ENCODE measurements around the gene CYP2W1.

Gene CYP2W1

DNA sequence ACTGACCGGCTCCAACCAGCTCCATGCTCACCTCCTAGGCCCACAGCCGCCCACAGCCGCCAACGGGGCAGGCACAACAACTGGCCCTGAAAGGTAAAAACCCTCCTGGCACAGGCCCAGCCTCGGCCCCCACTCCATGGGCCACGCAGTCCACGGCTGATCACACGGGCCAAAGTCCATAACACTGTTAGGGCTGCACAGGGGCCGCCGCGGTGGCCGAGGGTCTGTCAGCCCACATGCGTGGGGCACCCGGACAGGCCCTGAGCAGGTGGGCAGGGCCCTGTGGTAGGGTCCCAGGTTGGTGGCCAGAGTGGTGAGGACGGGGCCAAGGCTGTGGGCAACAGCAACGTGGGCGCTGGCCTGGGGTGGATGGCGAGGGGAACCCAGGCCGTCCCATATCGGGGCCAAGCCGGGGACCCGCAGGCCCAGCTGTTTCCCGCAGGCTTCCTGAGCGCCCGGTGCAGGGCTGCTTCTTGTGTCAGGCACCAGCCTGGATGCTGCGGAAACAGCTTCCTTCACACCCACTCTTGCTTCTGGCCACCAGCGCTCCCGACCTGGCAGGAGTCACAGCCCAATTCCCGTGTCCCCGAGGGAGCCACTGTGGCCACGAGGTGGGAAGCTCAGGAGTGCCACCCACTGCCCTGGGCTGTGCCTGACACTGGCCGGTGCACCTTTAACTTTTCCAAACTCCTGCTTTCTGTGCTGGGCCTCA lies 29.2 kb downstream of the CYP2W1 start:
- H3K4me3 ChIP-seq (replicated peaks; ENCODE audit: low read depth, low read length): no peak overlapping the region
- TF ChIP-seq, protein P1, sequence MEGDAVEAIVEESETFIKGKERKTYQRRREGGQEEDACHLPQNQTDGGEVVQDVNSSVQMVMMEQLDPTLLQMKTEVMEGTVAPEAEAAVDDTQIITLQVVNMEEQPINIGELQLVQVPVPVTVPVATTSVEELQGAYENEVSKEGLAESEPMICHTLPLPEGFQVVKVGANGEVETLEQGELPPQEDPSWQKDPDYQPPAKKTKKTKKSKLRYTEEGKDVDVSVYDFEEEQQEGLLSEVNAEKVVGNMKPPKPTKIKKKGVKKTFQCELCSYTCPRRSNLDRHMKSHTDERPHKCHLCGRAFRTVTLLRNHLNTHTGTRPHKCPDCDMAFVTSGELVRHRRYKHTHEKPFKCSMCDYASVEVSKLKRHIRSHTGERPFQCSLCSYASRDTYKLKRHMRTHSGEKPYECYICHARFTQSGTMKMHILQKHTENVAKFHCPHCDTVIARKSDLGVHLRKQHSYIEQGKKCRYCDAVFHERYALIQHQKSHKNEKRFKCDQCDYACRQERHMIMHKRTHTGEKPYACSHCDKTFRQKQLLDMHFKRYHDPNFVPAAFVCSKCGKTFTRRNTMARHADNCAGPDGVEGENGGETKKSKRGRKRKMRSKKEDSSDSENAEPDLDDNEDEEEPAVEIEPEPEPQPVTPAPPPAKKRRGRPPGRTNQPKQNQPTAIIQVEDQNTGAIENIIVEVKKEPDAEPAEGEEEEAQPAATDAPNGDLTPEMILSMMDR (IDR thresholded peaks at IDR 0.05; ENCODE audit: low read length, missing control alignments): no peak
- no peak for DNase-seq (ENCODE audit: low read depth)

DNA sequence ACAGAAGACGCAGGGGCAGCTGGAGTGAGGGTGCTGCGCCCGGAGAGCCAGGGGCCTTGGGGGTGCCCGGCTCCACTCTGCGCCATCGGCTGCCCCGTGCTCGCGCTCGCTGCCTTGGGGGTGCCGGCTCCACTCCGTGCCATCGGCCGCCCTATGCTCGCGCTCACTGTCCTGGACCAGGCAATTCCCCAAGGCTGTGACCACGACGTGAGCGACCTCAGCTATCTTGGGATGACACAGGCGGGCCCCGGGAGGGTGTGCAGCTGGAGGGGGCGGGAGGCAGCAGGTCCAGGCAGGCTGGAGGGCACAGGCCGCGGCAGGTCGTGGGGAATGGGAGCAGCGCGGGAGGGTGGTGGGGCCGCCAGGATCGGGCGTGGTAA lies 29.7 kb downstream of the CYP2W1 start:
- H3K4me3 ChIP-seq (replicated peaks; ENCODE audit: low read depth, low read length): no peak overlapping the region
- TF ChIP-seq, protein P1 (IDR thresholded peaks at IDR 0.05; ENCODE audit: low read length, missing control alignments): no peak
- no peak for DNase-seq (ENCODE audit: low read depth)

DNA sequence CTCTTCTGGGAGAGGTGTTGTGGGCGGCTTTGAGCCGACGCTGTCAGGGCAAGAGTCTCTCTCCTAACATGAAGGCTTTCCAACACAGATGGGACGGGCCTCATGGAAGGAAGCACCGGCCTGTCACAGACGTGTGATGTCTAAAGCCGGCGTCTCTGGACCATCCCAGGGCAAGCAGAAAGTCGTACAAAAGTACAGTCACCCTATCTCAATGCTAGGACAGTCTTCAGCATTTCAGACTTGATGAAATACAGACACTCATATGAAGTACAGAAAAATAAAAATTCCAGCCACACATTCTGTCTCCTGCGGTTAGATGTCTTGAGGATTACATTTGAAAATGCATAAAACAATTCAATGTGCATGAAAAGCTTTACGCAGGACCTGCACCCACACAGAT lies 30.6 kb downstream of the CYP2W1 start:
- H3K4me3 ChIP-seq (replicated peaks; ENCODE audit: low read depth, low read length): no peak overlapping the region
- no peak for DNase-seq (ENCODE audit: low read depth)
- TF ChIP-seq, protein P1 (IDR thresholded peaks at IDR 0.05; ENCODE audit: low read length, missing control alignments): no peak

DNA sequence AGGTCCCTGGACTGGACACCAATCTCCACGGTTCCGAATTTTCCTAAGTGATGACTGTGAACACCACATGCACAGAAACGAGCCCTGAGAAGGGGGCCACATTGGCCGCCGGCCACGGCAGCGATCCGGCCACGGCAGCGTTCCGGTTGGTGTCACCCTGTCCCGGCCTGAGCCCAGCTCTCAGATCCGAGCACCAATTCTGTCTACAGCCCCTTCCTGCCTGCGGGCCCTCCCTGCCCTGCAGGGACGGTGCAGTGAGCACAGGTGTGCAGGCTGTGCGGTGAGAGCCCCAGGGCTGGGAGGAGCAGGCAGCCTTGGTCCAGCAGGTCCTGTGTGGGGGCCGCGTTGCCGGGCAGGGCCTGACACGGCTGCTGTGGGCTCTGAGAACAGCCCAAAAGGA lies 31.7 kb downstream of the CYP2W1 start:
- TF ChIP-seq, protein P1 (IDR thresholded peaks at IDR 0.05; ENCODE audit: low read length, missing control alignments): no peak
- H3K4me3 ChIP-seq (replicated peaks; ENCODE audit: low read depth, low read length): no peak overlapping the region
- DNase-seq (ENCODE audit: low read depth): no peak

DNA sequence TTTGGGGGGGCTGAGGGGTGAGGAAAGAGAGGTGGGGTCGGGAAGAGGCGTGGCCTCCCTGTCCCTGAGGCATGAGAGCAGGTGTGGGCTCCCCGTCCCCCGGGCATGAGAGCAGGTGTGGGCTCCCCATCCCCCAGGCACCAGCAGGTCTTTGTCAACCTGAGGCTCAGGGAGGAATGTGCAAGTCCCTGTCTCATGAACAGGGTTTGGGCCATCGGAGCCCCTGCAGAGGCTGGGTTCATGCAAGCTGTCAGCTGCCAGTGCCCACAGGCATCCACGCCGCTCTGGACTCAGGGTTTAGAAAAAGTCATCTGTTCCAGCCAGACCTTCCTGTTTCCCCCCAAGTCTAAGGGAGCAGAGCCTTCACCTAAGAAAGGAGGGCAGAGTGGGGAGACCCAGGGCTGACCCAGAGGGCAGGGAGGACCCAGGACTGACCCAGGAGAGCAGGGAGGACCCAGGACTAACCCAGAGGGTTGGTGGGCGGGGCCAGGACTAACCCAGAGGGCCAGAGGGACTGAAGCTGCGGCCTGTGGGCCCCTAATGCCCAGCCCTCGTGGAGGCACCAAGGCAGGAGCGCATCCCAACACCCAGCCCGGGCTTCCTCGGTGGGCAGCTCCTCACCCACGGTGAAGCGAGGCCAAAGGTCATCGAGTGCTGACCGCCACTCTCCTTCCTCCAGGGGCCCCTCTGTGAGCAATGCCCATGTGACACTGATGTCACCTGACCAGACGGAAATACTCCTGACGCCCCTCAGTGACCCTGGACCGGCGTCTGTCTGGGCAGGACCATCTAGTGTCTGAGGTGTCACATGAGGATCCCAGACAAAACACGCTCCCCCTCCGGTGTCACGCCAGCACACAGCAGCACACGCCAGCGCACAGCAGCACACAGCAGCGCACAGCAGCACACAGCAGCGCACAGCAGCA lies 32.5 kb downstream of the CYP2W1 start:
- TF ChIP-seq, protein P1 (IDR thresholded peaks at IDR 0.05; ENCODE audit: low read length, missing control alignments): no peak
- H3K4me3 ChIP-seq (replicated peaks; ENCODE audit: low read depth, low read length): no peak overlapping the region
- no peak for DNase-seq (ENCODE audit: low read depth)

DNA sequence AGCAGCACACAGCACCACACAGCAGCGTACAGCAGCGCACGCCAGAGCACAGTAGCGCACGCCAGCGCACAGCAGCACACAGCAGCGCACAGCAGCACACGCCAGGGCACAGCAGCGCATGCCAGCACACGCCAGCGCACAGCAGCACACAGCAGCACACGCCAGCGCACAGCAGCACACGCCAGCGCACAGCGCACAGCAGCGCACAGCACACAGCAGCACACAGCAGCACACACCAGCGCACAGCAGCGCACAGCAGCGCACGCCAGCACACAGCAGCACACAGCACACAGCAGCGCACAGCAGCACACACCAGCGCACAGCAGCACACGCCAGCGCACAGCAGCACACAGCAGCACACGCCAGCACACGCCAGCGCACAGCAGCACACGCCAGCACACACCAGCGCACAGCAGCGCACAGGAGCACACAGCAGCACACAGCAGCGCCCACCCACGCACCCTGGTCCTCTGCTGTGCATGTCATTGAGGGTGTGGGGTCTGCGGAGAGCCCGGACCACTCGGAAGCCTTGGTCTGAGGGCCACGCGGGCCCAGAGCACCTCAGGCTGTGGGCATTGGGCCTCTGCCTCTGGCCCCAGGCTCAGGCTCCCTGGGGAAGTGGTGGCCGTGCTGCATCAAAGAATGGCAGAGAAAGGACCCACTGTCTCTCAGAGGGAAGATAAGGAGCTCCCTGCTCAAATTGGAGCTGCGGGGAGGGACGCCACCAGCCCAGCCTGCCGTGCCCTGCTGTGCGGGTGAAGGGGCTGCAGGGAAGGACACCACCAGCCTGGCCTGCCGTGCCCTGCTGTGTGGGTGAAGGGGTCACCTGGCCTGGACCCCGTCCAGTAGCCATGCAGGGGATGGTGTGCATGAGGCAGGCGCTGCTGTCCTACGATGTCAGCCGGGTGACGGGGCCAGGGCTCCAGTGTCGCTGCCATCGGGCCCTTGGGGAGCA lies 33.9 kb downstream of the CYP2W1 start:
- DNase-seq (ENCODE audit: low read depth): no peak
- TF ChIP-seq, protein P1 (IDR thresholded peaks at IDR 0.05; ENCODE audit: low read length, missing control alignments): no peak
- H3K4me3 ChIP-seq (replicated peaks; ENCODE audit: low read depth, low read length): no peak overlapping the region

Data from fibroblast of pulmonary artery (primary cell).